SK-N-SH treated with all-trans-retinoic acid at 6 μM for 48 hours (cell line): ENCODE data around the gene CAPZA3.

Source experiments
- ATAC-seq: fragments of 200-7000 bp; cut with Tn5 transposase; 3 replicates; pipeline ENCODE4 v1.9.1; 2020; ENCODE audit warnings: mild to moderate bottlenecking, moderate library complexity
- ARNTL ChIP-seq: fragments of 450-650 bp; formaldehyde crosslinking; IDR thresholded peaks from 2 replicates; pipeline ENCODE4 v1.5.0; 2020; ENCODE audit warnings: low read depth, mild to moderate bottlenecking, moderate library complexity, borderline replicate concordance
- BACH2 ChIP-seq: fragments of 250-450 bp; sonication (Bioruptor Pico); IDR thresholded peaks from 2 replicates; pipeline ENCODE4 v1.9.0; 2021; ENCODE audit warnings: mild to moderate bottlenecking, borderline replicate concordance
- CREB5 ChIP-seq: fragments of 250-450 bp; sonication (Bioruptor Pico); IDR thresholded peaks from 2 replicates; pipeline ENCODE4 v1.5.1; 2020; ENCODE audit warnings: low read depth, mild to moderate bottlenecking, moderate library complexity
- CSDC2 ChIP-seq: fragments of 250-450 bp; sonication (Bioruptor Pico); IDR thresholded peaks from 2 replicates; pipeline ENCODE4 v1.5.0; 2020; ENCODE audit warnings: mild to moderate bottlenecking, moderate library complexity
- CSRNP3 ChIP-seq: fragments of 250-450 bp; sonication (Bioruptor Pico); IDR thresholded peaks from 2 replicates; pipeline ENCODE4 v1.5.1; 2021; ENCODE audit warnings: mild to moderate bottlenecking, moderate library complexity
- ESRRG ChIP-seq: fragments of 250-450 bp; sonication (Bioruptor Pico); IDR thresholded peaks from 2 replicates; pipeline ENCODE4 v1.6.1; 2021; ENCODE audit warnings: mild to moderate bottlenecking
- GLIS3 ChIP-seq: fragments of 250-450 bp; sonication (Bioruptor Pico); IDR thresholded peaks from 2 replicates; pipeline ENCODE4 v1.5.0; 2020; ENCODE audit warnings: mild to moderate bottlenecking, moderate library complexity
- ISL1 ChIP-seq: fragments of 250-450 bp; sonication (Bioruptor Pico); IDR thresholded peaks from 2 replicates; pipeline ENCODE4 v2.1.2; 2022; ENCODE audit warnings: mild to moderate bottlenecking, moderate library complexity
- OSR1 ChIP-seq: fragments of 250-450 bp; sonication (Bioruptor Pico); IDR thresholded peaks from 2 replicates; pipeline ENCODE4 v1.8.0; 2022; ENCODE audit warnings: moderate library complexity, mild to moderate bottlenecking, inconsistent platforms
- PATZ1 ChIP-seq: fragments of 250-450 bp; sonication (Bioruptor Pico); IDR thresholded peaks from 2 replicates; pipeline ENCODE4 v1.8.0; 2020; ENCODE audit warnings: mild to moderate bottlenecking, moderate library complexity, borderline replicate concordance
- POU6F1 ChIP-seq: fragments of 250-450 bp; sonication (Bioruptor Pico); IDR thresholded peaks from 2 replicates; pipeline ENCODE4 v1.8.0; 2021; ENCODE audit warnings: low read depth, mild to moderate bottlenecking, moderate library complexity, borderline replicate concordance
- PPARA ChIP-seq: fragments of 250-450 bp; sonication (Bioruptor Pico); IDR thresholded peaks from 2 replicates; pipeline ENCODE4 v1.5.0; 2020; ENCODE audit warnings: mild to moderate bottlenecking, borderline replicate concordance
- RARB ChIP-seq: fragments of 250-450 bp; sonication (Bioruptor Pico); IDR thresholded peaks from 2 replicates; pipeline ENCODE4 v1.8.0; 2021; ENCODE audit warnings: mild to moderate bottlenecking, moderate library complexity
- TCF4 ChIP-seq: fragments of 250-450 bp; sonication (Bioruptor Pico); IDR thresholded peaks from 2 replicates; pipeline ENCODE4 v1.8.0; 2021; ENCODE audit warnings: mild to moderate bottlenecking, moderate library complexity, borderline replicate concordance
- TSHZ2 ChIP-seq: fragments of 250-450 bp; sonication (Bioruptor Pico); IDR thresholded peaks from 2 replicates; pipeline ENCODE4 v1.5.0; 2020; ENCODE audit warnings: mild to moderate bottlenecking, moderate library complexity
- ZC3H10 ChIP-seq: fragments of 250-450 bp; sonication (Bioruptor Pico); IDR thresholded peaks from 2 replicates; pipeline ENCODE4 v1.5.1; 2021; ENCODE audit warnings: mild to moderate bottlenecking, moderate library complexity
- ZFP3 ChIP-seq: fragments of 250-450 bp; sonication (Bioruptor Pico); IDR thresholded peaks from 2 replicates; pipeline ENCODE4 v1.5.0; 2020; ENCODE audit warnings: mild to moderate bottlenecking, moderate library complexity
- ZFP30 ChIP-seq: fragments of 450-650 bp; formaldehyde crosslinking; IDR thresholded peaks from 2 replicates; pipeline ENCODE4 v1.5.0; 2022; ENCODE audit warnings: mild to moderate bottlenecking, moderate library complexity
- ZNF565 ChIP-seq: fragments of 450-650 bp; formaldehyde crosslinking; conservative IDR thresholded peaks from 2 replicates; pipeline ENCODE4 v1.5.0; 2020; ENCODE audit warnings: low read depth, mild to moderate bottlenecking, moderate library complexity
- ZNF70 ChIP-seq: fragments of 450-650 bp; formaldehyde crosslinking; IDR thresholded peaks from 2 replicates; pipeline ENCODE4 v1.5.0; 2020; ENCODE audit warnings: mild to moderate bottlenecking, moderate library complexity
- ZNF8 ChIP-seq: fragments of 450-650 bp; formaldehyde crosslinking; IDR thresholded peaks from 2 replicates; pipeline ENCODE4 v1.5.0; 2020; ENCODE audit warnings: mild to moderate bottlenecking, moderate library complexity

CAPZA3 gene

GRCh38 chr12:18731156-18731555, 6.8 kb upstream of the CAPZA3 start:
- no peak for ATAC-seq
- TF ChIP-seq GLIS3 (CRISPR knock-in tag), result no peak
- TF ChIP-seq OSR1 (CRISPR knock-in tag), result no peak
- no peak for TF ChIP-seq ZNF8 (CRISPR knock-in tag)
- TF ChIP-seq PPARA (CRISPR knock-in tag), result no peak
- no peak for TF ChIP-seq ZFP30 (CRISPR knock-in tag)
- no peak for TF ChIP-seq CSRNP3 (CRISPR knock-in tag)
- no peak for TF ChIP-seq TCF4
- TF ChIP-seq ZC3H10 (CRISPR knock-in tag), result no peak
- TF ChIP-seq ZNF565 (CRISPR knock-in tag), result no peak
- no peak for TF ChIP-seq CREB5
- TF ChIP-seq ZFP3, result no peak

GRCh38 chr12:18747895-18748294, 10.0 kb downstream of the CAPZA3 start:
- TF ChIP-seq ARNTL (no peak), CREB5 (no peak), ISL1 (CRISPR knock-in tag) (peak; percentile 65), ZFP3 (no peak), ZNF8 (CRISPR knock-in tag) (no peak), ZFP30 (CRISPR knock-in tag) (no peak), BACH2 (CRISPR knock-in tag) (no peak), PATZ1 (CRISPR knock-in tag) (peak; percentile 22; the same call in 1 of the 2 replicates), ZNF70 (no peak), POU6F1 (CRISPR knock-in tag) (no peak), ZC3H10 (CRISPR knock-in tag) (no peak)
- TF ChIP-seq, all 23 proteins: peak for 2
- peak; percentile 84 for ATAC-seq

GRCh38 chr12:18749386-18749957, 11.6 kb downstream of the CAPZA3 start:
- TF ChIP-seq PATZ1 (CRISPR knock-in tag) (no peak), RARB (CRISPR knock-in tag) (no peak), OSR1 (CRISPR knock-in tag) (no peak), ESRRG (CRISPR knock-in tag) (no peak), TSHZ2 (CRISPR knock-in tag) (no peak), CSRNP3 (CRISPR knock-in tag) (no peak), GLIS3 (CRISPR knock-in tag) (no peak), ZNF8 (CRISPR knock-in tag) (no peak), TCF4 (no peak), ISL1 (CRISPR knock-in tag) (no peak), ZNF70 (no peak), POU6F1 (CRISPR knock-in tag) (no peak), CSDC2 (CRISPR knock-in tag) (no peak)
- peak; percentile 59 for ATAC-seq
